GM12875 (cell line): ENCODE measurements around the gene ADAM22.

Experiments
- H3K4me3 ChIP-seq: one replicate; pipeline ENCODE4 v1.5.1; 2011; ENCODE audit warnings: low read depth, low read length, control low read depth
- TF ChIP-seq, protein P1 (sequence below): IDR thresholded peaks from 2 replicates; pipeline ENCODE4 v1.5.1; 2011; ENCODE audit warnings: low read depth, mild to moderate bottlenecking, control low read depth, inconsistent platforms, low read length, moderate library complexity, borderline replicate concordance; ENCODE audit not compliant: insufficient read depth

Gene ADAM22

DNA sequence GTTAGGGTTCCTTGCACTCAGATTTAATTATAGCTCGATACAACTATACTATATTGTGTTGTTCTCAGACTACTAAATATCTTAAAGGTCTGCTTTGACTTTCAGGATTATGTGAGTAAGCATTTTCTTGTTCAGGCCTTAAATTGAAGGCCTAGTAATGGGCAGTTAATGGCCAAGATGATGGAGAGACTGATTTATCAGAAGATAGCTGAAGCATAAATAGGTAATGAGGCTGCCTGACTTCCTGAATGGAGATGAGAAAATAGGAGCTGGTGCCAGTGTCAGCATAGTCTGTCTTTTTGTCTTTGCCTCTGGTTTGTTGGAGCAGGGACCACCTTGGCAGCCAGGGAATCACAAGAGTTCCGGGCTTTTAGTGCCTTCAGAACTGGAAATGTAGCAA is 32.2 kb downstream of the ADAM22 start:
- H3K4me3 ChIP-seq: no peak overlapping the region
- TF ChIP-seq, protein P1, sequence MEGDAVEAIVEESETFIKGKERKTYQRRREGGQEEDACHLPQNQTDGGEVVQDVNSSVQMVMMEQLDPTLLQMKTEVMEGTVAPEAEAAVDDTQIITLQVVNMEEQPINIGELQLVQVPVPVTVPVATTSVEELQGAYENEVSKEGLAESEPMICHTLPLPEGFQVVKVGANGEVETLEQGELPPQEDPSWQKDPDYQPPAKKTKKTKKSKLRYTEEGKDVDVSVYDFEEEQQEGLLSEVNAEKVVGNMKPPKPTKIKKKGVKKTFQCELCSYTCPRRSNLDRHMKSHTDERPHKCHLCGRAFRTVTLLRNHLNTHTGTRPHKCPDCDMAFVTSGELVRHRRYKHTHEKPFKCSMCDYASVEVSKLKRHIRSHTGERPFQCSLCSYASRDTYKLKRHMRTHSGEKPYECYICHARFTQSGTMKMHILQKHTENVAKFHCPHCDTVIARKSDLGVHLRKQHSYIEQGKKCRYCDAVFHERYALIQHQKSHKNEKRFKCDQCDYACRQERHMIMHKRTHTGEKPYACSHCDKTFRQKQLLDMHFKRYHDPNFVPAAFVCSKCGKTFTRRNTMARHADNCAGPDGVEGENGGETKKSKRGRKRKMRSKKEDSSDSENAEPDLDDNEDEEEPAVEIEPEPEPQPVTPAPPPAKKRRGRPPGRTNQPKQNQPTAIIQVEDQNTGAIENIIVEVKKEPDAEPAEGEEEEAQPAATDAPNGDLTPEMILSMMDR: no peak

DNA sequence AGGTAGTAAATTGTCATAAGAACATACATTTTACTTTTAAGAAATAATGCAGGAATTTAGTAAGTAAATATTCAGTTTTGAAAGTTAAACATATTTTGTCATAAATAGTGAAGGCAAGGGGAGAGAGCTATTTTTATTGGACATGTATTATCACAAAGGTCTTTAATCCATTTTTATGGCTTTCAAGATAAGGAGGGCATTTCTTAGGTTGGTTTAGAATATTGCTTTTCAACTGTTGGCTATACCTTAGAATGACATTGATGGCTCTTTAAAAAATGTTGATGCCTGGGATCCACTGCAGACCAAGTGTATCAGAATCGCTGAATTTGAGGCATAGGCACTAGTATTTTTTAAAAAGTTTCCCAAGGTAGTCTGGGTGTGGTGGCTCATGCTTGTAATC is 34.0 kb downstream of the ADAM22 start:
- TF ChIP-seq, protein P1: no peak
- H3K4me3 ChIP-seq: no peak overlapping the region

DNA sequence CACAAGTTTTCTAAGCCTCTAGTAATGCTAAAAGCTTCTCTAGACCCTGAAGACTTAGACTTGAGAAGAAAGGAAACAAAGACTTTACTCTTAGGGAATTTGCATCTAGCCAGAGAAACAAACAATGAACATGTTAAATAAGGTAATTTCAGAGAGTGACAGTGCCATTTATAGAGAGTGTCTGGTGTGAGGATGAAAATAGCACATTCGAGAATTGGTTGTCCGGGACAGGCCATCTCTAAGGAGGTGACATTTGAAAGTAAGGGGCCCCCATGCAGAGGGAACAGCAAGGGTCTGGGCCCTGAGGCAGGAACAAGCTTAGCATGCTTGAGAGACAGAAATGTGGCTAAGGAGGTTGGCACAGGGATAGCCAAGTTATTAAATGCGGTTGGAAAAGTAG is 48.1 kb downstream of the ADAM22 start:
- H3K4me3 ChIP-seq: no peak overlapping the region
- TF ChIP-seq, protein P1: no peak

DNA sequence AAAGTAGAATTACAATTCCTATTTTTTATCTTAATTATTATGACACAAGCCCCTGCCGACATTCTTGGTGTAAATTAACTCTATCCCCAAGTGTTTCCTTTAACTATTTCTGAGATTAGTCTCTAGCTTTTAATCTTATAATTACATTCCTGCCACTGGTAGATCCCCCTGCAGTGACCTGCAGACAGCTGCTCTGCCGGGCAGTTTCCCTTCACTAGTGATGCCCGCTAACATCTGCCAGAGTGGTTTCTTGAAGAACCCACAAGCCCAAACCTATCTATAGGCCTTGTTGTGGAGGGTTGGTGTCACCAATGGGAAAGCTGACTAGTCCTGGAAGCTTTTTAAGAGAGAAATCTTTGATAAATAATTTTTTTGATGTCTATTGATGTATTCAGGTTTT is 50.0 kb downstream of the ADAM22 start:
- H3K4me3 ChIP-seq: no peak overlapping the region
- TF ChIP-seq, protein P1: no peak

DNA sequence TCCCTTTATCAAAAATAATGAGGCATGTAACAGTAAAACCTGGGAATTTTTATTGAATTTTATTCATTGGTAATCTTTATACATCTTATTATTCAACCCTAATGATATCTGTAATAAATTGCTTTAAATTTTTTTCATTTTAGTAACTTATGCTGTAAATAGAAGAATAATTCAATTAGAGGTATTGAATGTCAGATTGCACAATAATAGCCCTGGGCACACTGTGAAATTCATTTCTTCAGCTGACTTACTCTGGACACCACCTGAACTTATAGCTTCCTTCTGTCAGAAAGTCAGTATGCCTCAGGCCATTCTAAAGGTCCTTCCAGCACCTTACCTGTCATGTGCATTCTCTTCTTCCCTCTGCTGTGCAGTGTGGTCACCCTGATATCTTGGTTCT is 59.2 kb downstream of the ADAM22 start:
- TF ChIP-seq, protein P1: no peak
- H3K4me3 ChIP-seq: no peak overlapping the region

DNA sequence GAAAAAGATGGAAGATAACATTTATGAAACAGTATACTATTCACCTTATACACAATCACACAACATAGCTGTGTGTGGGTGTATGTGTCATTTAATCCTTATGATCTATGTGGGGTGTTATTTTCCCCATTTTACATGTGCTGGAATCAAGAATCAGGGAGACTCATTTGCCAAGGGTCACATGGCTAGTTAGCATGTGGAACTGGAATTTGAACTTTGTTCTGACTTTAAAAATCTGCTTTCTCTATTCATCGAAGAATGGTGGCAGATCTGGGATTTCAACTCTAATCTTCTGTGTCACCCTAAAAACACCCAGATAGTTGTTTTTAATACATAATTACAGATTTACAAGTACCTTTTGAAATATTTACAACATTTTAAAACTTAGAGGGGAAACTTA is 65.2 kb downstream of the ADAM22 start:
- H3K4me3 ChIP-seq: no peak overlapping the region
- TF ChIP-seq, protein P1: no peak

DNA sequence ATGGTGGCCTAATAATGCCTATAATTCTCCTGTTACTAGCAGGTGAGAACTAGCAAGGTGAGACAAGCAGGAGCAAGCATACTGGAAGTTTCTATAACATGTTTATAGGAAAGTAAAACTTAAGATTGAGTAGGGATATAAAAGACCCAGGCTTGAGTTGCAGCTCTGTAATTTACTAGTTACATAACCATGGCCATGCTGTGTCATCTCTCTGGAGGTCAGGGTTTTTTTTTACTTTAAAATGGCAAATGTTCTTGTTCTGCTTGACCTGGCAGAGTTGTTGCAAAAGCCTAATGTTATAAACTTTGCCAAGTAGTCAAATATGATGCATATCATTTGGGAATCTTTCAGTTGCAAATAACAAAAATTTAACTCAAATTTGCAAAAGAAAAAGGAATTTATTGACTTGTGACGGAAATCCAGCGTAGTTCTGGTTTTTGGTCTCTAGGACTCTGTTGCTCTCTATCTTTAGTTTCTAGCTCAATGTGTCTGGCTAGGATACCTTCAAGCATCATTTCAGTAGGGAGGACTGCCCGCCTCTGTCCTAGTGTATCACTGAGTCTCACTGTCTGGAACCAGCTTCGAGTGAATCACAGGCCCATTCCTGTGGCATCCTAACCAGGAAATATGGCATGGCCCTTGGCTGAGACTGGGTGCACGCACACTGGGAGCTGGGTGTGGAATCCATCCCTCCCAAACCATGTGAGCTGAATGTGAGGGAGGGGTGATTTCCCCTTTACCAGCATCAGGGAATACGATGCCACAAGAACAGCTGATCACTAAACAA is 67.9 kb downstream of the ADAM22 start:
- H3K4me3 ChIP-seq: no peak overlapping the region
- TF ChIP-seq, protein P1: no peak
